SU-DHL-6 (cell line): Measurements from ENCODE around the gene DMRTB1.

Experiments
- H2AFZ ChIP-seq: fragments of 200-600 bp; sonication (generic); 2 replicates; pipeline ENCODE4 v1.6.1; 2014; ENCODE audit warnings: low read depth, mild to moderate bottlenecking, moderate library complexity, mixed read lengths, antibody characterized with exemption, low read length; ENCODE audit not compliant: severe bottlenecking
- H3F3A ChIP-seq: fragments of 200-600 bp; shearing (Covaris generic); 2 replicates; pipeline ENCODE4 v1.6.0; 2016; ENCODE audit warnings: antibody characterized with exemption, mild to moderate bottlenecking; ENCODE audit not compliant: insufficient read depth
- H3K27ac ChIP-seq: fragments of 200-600 bp; sonication (generic); 2 replicates; pipeline ENCODE4 v1.5.1; 2016; ENCODE audit warnings: low read depth, mild to moderate bottlenecking, low read length, moderate library complexity, mixed read lengths
- H3K27me3 ChIP-seq: fragments of 200-600 bp; sonication (generic), shearing (Covaris generic); 2 replicates; pipeline ENCODE4 v1.6.0; 2014; ENCODE audit warnings: mild to moderate bottlenecking, low read length
- H3K36me3 ChIP-seq: fragments of 200-600 bp; sonication (generic); 2 replicates; pipeline ENCODE4 v1.6.1; 2014; ENCODE audit warnings: mild to moderate bottlenecking, low read length, mixed read lengths
- H3K4me2 ChIP-seq: fragments of 300-600, 200-600 bp; shearing (Covaris generic), sonication (generic); 2 replicates; pipeline ENCODE4 v1.6.0; 2014; ENCODE audit warnings: low read length, low read depth, mild to moderate bottlenecking; ENCODE audit not compliant: poor library complexity, severe bottlenecking
- H3K4me3 ChIP-seq: fragments of 200-600 bp; sonication (generic); 2 replicates; pipeline ENCODE4 v1.5.1; 2014; ENCODE audit warnings: antibody characterized with exemption, low read length, mild to moderate bottlenecking, mixed read lengths; ENCODE audit not compliant: insufficient read depth, poor library complexity, severe bottlenecking
- H3K79me2 ChIP-seq: fragments of 200-600 bp; sonication (generic); 2 replicates; pipeline ENCODE4 v1.6.1; 2014; ENCODE audit warnings: mild to moderate bottlenecking, low read length, moderate library complexity; ENCODE audit not compliant: insufficient read depth
- H3K9ac ChIP-seq: fragments of 200-600 bp; sonication (generic); 2 replicates; pipeline ENCODE4 v1.7.0; 2014; ENCODE audit warnings: mild to moderate bottlenecking, low read length
- H3K9me2 ChIP-seq: fragments of 200-600 bp; sonication (generic); replicated peaks from 2 replicates; pipeline ENCODE4 v1.6.1; 2014; ENCODE audit warnings: low read length; ENCODE audit not compliant: insufficient read depth
- H3K9me3 ChIP-seq: fragments of 200-600 bp; sonication (generic); 2 replicates; pipeline ENCODE4 v1.6.1; 2014; ENCODE audit warnings: low read length, mixed read lengths; ENCODE audit not compliant: insufficient read depth
- H4K20me1 ChIP-seq: fragments of 200-600 bp; sonication (generic); 2 replicates; pipeline ENCODE4 v1.6.1; 2014; ENCODE audit warnings: low read depth, mild to moderate bottlenecking, antibody characterized with exemption, low read length, moderate library complexity, mixed read lengths
- EZH2phosphoT487 ChIP-seq: fragments of 200-600 bp; sonication (generic), shearing (Covaris generic); conservative IDR thresholded peaks from 2 replicates; pipeline ENCODE4 v1.6.1; 2018; ENCODE audit warnings: mild to moderate bottlenecking, antibody characterized with exemption, low read length, moderate library complexity, mixed read lengths
- TF ChIP-seq, protein P1 (sequence below): fragments of 200-600 bp; sonication (generic); IDR thresholded peaks from one replicate; pipeline ENCODE4 v1.5.1; 2017; ENCODE audit warnings: antibody characterized with exemption, mild to moderate bottlenecking, low read length, moderate library complexity; ENCODE audit not compliant: insufficient read depth, poor library complexity, severe bottlenecking

The DMRTB1 gene

DNA sequence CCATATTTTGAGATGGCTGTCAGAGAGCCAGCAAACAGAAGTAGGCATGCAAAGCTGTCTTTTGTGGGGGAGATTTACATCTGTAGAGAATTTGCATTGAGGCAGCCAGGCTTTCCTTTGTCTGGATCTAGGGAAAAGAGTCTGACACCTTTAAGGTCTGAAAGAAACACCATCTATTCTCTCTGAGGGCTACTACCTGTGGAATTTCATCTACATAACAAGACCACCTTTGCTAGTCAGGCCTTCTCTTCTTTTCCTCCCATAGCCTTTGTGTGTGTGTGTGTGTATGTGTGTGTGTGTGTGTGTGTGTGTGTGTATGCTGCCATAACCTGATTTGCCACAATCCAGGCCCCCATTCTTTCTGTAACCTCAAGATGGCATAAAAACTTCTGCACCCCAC is 28.4 kb upstream of the DMRTB1 start:
- Histone ChIP-seq H3K9ac (no peak overlapping the region), H3K27me3 (no peaks in the 10 kb centered on the region), H3K9me3 (no peaks in the 10 kb centered on the region), H3K36me3 (no peaks in the 10 kb centered on the region), H3F3A (no peaks in the 10 kb centered on the region), H3K9me2 (no peaks in the 10 kb centered on the region), H3K4me2 (no peak overlapping the region), H3K4me3 (no peak overlapping the region), H4K20me1 (no peaks in the 10 kb centered on the region), H3K27ac (no peak overlapping the region), H3K79me2 (no peaks in the 10 kb centered on the region), H2AFZ (no peak overlapping the region)
- TF ChIP-seq EZH2phosphoT487 = no peak
- TF ChIP-seq, protein P1, sequence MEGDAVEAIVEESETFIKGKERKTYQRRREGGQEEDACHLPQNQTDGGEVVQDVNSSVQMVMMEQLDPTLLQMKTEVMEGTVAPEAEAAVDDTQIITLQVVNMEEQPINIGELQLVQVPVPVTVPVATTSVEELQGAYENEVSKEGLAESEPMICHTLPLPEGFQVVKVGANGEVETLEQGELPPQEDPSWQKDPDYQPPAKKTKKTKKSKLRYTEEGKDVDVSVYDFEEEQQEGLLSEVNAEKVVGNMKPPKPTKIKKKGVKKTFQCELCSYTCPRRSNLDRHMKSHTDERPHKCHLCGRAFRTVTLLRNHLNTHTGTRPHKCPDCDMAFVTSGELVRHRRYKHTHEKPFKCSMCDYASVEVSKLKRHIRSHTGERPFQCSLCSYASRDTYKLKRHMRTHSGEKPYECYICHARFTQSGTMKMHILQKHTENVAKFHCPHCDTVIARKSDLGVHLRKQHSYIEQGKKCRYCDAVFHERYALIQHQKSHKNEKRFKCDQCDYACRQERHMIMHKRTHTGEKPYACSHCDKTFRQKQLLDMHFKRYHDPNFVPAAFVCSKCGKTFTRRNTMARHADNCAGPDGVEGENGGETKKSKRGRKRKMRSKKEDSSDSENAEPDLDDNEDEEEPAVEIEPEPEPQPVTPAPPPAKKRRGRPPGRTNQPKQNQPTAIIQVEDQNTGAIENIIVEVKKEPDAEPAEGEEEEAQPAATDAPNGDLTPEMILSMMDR = no peak

DNA sequence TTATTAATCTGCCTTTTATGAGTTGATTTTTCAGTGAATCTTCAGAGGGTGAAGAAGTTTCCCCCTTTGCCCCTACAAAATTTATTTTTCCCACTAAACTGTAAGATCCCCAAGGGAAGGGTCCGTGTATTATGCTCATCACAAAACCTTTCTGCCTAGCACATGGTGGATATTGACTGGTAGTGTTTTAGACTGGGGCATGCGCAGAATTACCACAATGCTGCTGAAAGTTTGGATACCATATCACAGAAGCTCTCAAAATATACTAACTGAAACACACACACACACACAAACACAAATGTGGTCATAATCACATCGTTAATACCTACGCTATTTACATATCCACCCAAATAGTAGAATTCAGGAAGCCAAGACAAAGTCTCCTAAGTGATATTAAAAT is 28.0 kb upstream of the DMRTB1 start:
- Histone ChIP-seq H2AFZ (no peak overlapping the region), H3K36me3 (no peaks in the 10 kb centered on the region), H3K9ac (no peak overlapping the region), H3K4me2 (no peak overlapping the region), H3K9me2 (no peaks in the 10 kb centered on the region), H3K27ac (no peak overlapping the region), H3K9me3 (no peaks in the 10 kb centered on the region), H3K27me3 (no peaks in the 10 kb centered on the region), H3K79me2 (no peaks in the 10 kb centered on the region), H3F3A (no peaks in the 10 kb centered on the region), H4K20me1 (no peaks in the 10 kb centered on the region), H3K4me3 (no peak overlapping the region)
- no peak for TF ChIP-seq EZH2phosphoT487
- TF ChIP-seq, protein P1 = no peak

GRCh38 chr1:53431805-53432565 is 27.2 kb upstream of the DMRTB1 start:
- Histone ChIP-seq H2AFZ (no peak overlapping the region), H3K9me2 (no peaks in the 10 kb centered on the region), H3F3A (no peaks in the 10 kb centered on the region), H3K9me3 (no peaks in the 10 kb centered on the region), H3K36me3 (no peaks in the 10 kb centered on the region), H3K4me3 (no peak overlapping the region), H4K20me1 (no peaks in the 10 kb centered on the region), H3K27ac (no peak overlapping the region), H3K27me3 (no peaks in the 10 kb centered on the region), H3K9ac (no peak overlapping the region), H3K79me2 (no peaks in the 10 kb centered on the region), H3K4me2 (no peak overlapping the region)
- TF ChIP-seq, protein P1 = no peak
- no peak for TF ChIP-seq EZH2phosphoT487
